Esophagus squamous epithelium (tissue), 5 donors: Measurements from ENCODE around the gene TEX52. TPM values are rescaled to one million over a fixed set of nuclear protein-coding genes. Genes with fewer than 3 reads are reported as not detected.
A peak's percentile ranks its signal among the peaks of the same experiment; 100 is the strongest.

ENCODE experiments used
- DNase-seq: peaks from one replicate; lab custom pipeline; 2025; lab: John Stamatoyannopoulos, UW
- H3K27ac ChIP-seq, 4 donors: fragments of 200-600 bp; sonication (generic); one replicate each; pipeline ENCODE4 v1.5.1; 2016 to 2019; ENCODE audit warnings: mild to moderate bottlenecking in 1 of 4
- H3K27me3 ChIP-seq, 4 donors: fragments of 200-600 bp; sonication (generic); 1 replicate in 3 of 4; 2 replicates in 1 of 4; pipeline versions ENCODE4 v1.5.1 to v1.6.0; 2017 to 2021; ENCODE audit warnings: antibody characterized with exemption in 1 of 4
- H3K36me3 ChIP-seq, 3 donors: fragments of 200-600 bp; sonication (generic); one replicate each; pipeline ENCODE4 v1.5.1; 2016 to 2019
- H3K4me1 ChIP-seq, 3 donors: fragments of 200-600 bp; sonication (generic); one replicate each; pipeline ENCODE4 v1.5.1; 2017 to 2019
- H3K4me3 ChIP-seq, 4 donors: fragments of 200-600 bp; sonication (generic); 1 replicate in 3 of 4; 2 replicates in 1 of 4; pipeline ENCODE4 v1.5.1; 2016 to 2019; ENCODE audit warnings: mild to moderate bottlenecking in 2 of 4, moderate library complexity in 1 of 4
- H3K9me3 ChIP-seq, 3 donors: fragments of 200-600 bp; sonication (generic); one replicate each; pipeline ENCODE4 v1.5.1; 2016 to 2019
- POLR2A ChIP-seq, 4 donors: fragments of 450-650 bp; IDR thresholded peaks; one replicate each; pipeline ENCODE4 v1.6.1; 2017; ENCODE audit warnings: antibody characterized with exemption in 4 of 4, mild to moderate bottlenecking in 4 of 4, moderate library complexity in 3 of 4
- WGBS, 2 donors: methylation state at CpG; one replicate each; pipeline ENCODE4 v1.1.5; 2018; 5-methylcytosine and 5-hydroxymethylcytosine counted together
- intact Hi-C: fragments of 100-400 bp; cut with DNase I; formaldehyde crosslinking; loops from one replicate; pipeline ENCODE4 v1.15.0; 2022
- total RNA-seq, 4 donors: library from RNA; depleted of rRNA; stranded (reverse); fragments of >200 nt; gene quantifications; one replicate each; pipeline ENCODE4 v1.1.0, GENCODE V29; 2016
- TF ChIP-seq, protein P1 (sequence below), 6 experiments: fragments of 450-650 bp in 4 of 6; fragments of 200-600 bp in 2 of 6; sonication (generic) in 2 of 6; IDR thresholded peaks; one replicate each; pipeline ENCODE4 v1.5.1; 2016 to 2019; ENCODE audit warnings: antibody characterized with exemption in 6 of 6, mild to moderate bottlenecking in 4 of 6, moderate library complexity in 4 of 6
- donor health status: DM: yes; HTN: yes; CAD: no.

TEX52 gene
- not detected for total RNA-seq

DNA sequence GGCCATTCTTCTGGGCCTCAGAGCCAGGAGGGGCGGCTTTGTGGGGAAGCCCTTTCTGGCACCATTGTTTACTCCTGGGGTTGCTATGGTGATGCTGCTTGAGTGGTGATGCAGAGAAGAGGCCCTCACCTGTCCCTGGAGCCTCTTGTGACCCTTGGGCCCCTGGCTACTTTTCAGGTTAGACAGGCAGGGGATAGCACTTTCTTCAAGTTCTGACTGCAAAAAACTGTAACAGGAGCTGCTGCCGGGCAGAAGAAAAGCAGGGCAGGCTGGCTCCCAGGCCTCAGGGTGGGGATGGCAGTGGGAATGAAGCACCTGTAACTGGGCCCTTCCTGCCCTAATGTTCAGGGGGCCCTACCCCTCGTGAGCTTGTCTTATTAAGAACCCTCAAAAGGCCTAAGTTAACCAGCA lies at the start of gene TEX52:
Gene TEX52 (minus strand): TSS at position 19 of the 411 bp plus-strand sequence. CDS start 13 bp downstream, at position 6.
- H3K27me3 ChIP-seq = no peaks in the 10 kb centered on the region
- TF ChIP-seq, protein P1, sequence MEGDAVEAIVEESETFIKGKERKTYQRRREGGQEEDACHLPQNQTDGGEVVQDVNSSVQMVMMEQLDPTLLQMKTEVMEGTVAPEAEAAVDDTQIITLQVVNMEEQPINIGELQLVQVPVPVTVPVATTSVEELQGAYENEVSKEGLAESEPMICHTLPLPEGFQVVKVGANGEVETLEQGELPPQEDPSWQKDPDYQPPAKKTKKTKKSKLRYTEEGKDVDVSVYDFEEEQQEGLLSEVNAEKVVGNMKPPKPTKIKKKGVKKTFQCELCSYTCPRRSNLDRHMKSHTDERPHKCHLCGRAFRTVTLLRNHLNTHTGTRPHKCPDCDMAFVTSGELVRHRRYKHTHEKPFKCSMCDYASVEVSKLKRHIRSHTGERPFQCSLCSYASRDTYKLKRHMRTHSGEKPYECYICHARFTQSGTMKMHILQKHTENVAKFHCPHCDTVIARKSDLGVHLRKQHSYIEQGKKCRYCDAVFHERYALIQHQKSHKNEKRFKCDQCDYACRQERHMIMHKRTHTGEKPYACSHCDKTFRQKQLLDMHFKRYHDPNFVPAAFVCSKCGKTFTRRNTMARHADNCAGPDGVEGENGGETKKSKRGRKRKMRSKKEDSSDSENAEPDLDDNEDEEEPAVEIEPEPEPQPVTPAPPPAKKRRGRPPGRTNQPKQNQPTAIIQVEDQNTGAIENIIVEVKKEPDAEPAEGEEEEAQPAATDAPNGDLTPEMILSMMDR (IDR thresholded peaks at IDR 0.05) = no peak
- no peak for TF ChIP-seq POLR2A (IDR thresholded peaks at IDR 0.05)
- no peak within 1 kb of the TSS for H3K27ac ChIP-seq
- no peak within 1 kb of the TSS for H3K4me3 ChIP-seq
- WGBS, 2 donors = 79% methylated on average over 3 of the region's 3 CpGs; no CpG with 5 or more reads in 1 of the 2 donors
- intact Hi-C loops = loop anchor here (10.0 kb wide), 1 partner anchor 178 kb away; no protein-coding TSS in a partner anchor
- no peak for DNase-seq
- peaks cover 0 to 4% (median 0%) of the 10 kb centered on the region in 3 donors for H3K4me1 ChIP-seq
- H3K9me3 ChIP-seq = no peaks in the 10 kb centered on the region
- H3K36me3 ChIP-seq = peaks cover 0 to 37% (median 3%) of the 10 kb centered on the region in 3 donors

DNA sequence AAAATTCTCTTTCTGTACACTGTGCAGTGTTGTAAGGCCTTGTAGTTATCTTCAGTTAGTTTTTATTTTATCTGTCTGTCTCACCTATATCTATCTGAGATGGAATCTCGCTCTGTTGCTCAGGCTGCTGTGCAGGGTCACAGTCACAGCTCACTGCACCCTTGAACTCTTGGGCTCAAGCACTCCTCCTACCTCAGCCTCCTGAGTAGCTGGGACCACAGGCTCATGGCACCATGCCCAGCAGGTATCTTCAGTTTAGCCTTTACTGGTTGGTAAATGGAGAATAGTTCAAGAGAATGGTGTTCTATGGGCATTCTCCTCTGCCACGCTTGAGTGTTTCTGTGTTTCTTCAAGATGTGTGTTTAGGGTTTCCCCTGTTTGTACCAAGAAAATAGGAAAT lies 47.4 kb upstream of the TEX52 start:
- TF ChIP-seq, protein P1 (IDR thresholded peaks at IDR 0.05) = no peak
- TF ChIP-seq POLR2A (IDR thresholded peaks at IDR 0.05) = no peak
- no peak overlapping the region for H3K4me3 ChIP-seq
- H3K36me3 ChIP-seq = peaks cover 0 to 4% (median 0%) of the 10 kb centered on the region in 3 donors
- no peak overlapping the region for H3K27ac ChIP-seq
- no peak for DNase-seq
- H3K9me3 ChIP-seq = no peaks in the 10 kb centered on the region
- intact Hi-C loops = no loop called here
- peaks cover 0 to 54% (median 6%) of the 10 kb centered on the region in 3 donors for H3K4me1 ChIP-seq
- H3K27me3 ChIP-seq = no peaks in the 10 kb centered on the region
- WGBS, 2 donors = 86 to 100% methylated on average over 2 of the region's 2 CpGs

DNA sequence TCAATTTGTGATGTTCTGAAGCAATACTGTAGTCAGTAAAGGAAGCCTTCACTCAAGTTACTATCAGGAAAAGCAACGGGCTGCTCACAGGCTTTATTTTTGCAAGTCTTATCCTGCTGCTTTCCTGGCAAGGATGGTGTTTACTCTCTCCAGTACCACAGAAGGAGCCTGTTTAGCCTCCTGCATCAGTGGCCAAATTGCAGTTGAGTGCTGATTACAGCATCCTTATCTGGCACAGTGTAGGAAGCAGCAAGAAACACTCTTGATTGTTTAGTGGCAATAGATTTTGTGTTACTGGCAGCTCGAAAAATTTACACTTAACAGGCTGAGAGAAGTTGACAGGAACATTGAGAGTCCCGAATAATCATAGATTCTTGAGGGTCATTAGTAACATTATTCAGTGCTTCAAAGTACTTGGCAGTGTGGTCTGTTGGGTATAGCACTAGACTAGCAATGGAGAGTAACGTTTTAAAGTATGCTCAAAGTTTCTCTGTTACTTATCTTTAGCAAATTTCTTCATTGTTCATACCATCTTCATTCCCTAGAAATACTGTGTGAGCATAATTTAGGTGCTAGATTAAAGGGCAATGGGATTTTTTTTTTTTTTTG lies 45.5 kb upstream of the TEX52 start:
- Histone ChIP-seq H3K27ac (peak overlapping the region in 1 of 4 donors; percentile 0), H3K4me3 (no peak overlapping the region), H3K4me1 (peaks cover 0 to 37% (median 6%) of the 10 kb centered on the region in 3 donors), H3K9me3 (no peaks in the 10 kb centered on the region), H3K27me3 (no peaks in the 10 kb centered on the region), H3K36me3 (no peaks in the 10 kb centered on the region)
- 34 to 40% methylated on average over 4 of the region's 4 CpGs for WGBS, 2 donors
- TF ChIP-seq POLR2A (IDR thresholded peaks at IDR 0.05) = no peak
- TF ChIP-seq, protein P1 (IDR thresholded peaks at IDR 0.05) = no peak
- no peak for DNase-seq
- intact Hi-C loops = no loop called here

DNA sequence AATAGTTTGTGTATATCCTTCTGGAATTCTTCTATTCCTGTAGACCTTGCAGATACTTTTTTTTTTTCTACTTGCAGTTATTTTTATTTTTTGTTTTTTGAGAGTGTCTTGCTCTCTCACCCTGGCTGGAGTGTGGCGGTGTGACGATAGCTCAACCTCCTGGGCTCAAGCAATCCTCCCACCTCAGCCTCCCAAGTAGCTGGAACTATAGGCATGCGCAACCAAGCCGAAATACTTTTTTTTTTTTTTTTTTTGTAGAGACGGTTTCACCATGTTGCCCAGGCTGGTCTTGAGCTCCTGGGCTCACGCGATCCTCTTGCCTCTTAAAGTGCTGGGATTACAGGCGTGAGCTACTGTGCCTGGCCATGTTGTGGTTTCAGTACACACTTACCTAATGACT lies 43.8 kb upstream of the TEX52 start:
- no peaks in the 10 kb centered on the region for H3K36me3 ChIP-seq
- DNase-seq = no peak
- no peaks in the 10 kb centered on the region for H3K27me3 ChIP-seq
- no peak overlapping the region for H3K4me3 ChIP-seq
- no peaks in the 10 kb centered on the region for H3K9me3 ChIP-seq
- 80 to 85% methylated on average over 8 of the region's 8 CpGs for WGBS, 2 donors
- H3K4me1 ChIP-seq = peaks cover 0 to 23% (median 6%) of the 10 kb centered on the region in 3 donors
- no peak overlapping the region for H3K27ac ChIP-seq
- TF ChIP-seq POLR2A (IDR thresholded peaks at IDR 0.05) = no peak
- TF ChIP-seq, protein P1 (IDR thresholded peaks at IDR 0.05) = no peak
- intact Hi-C loops = no loop called here

DNA sequence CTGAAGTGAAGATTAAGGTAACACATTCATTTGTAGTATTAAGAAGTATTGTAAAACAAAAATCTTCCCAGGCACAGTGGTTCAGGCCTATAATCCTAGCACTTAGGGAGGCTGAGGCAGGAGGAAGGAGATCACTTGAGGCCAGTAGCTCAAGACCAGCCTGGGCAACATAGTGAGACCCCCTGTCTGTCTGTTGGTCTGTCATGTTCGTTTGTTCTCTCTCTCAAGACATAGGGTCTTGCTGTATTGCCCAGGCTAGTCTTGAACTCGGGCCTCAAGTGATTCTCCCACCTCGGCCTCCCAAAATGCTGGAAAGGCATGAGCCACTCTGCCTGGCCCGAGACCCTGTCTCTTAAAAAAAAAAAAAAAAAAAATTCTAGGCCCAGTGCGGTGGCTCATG lies 40.6 kb upstream of the TEX52 start:
- Histone ChIP-seq H3K27me3 (no peaks in the 10 kb centered on the region), H3K9me3 (no peaks in the 10 kb centered on the region), H3K4me3 (no peak overlapping the region), H3K27ac (no peak overlapping the region), H3K36me3 (no peaks in the 10 kb centered on the region), H3K4me1 (peaks cover 0 to 25% (median 10%) of the 10 kb centered on the region in 3 donors)
- intact Hi-C loops = no loop called here
- DNase-seq = no peak
- TF ChIP-seq, protein P1 (IDR thresholded peaks at IDR 0.05) = no peak
- TF ChIP-seq POLR2A (IDR thresholded peaks at IDR 0.05) = no peak
- 100% methylated on average over 2 to 5 of the region's 5 CpGs for WGBS, 2 donors
